GM18508 (cell line): ENCODE results near the gene FBH1.
"Not testable (repeated sequence)": the region's sequence is repeated elsewhere in the genome, so short reads cannot be mapped to it uniquely, and the experiment has no call there.

ENCODE experiments used
- ATAC-seq: cut with Tn5 transposase; IDR thresholded peaks from one replicate; pipeline ENCODE4 v1.9.1; 2021; ENCODE audit warnings: moderate number of reproducible peaks; ENCODE audit not compliant: insufficient read depth, unreplicated experiment

Gene FBH1

GRCh38 chr10:5900247-5900646 is 10.2 kb downstream of the FBH1 start:
- no peak for ATAC-seq

GRCh38 chr10:5902511-5903274 is 12.7 kb downstream of the FBH1 start:
- no peak for ATAC-seq

GRCh38 chr10:5903563-5903962 is 13.5 kb downstream of the FBH1 start:
- no peak for ATAC-seq

- peak; percentile 90 for ATAC-seq
These were observed 14.2 kb downstream of the FBH1 start for GRCh38 chr10:5904227-5904626.

GRCh38 chr10:5905854-5906507 is 15.9 kb downstream of the FBH1 start:
- no peak for ATAC-seq

GRCh38 chr10:5906651-5907050 is 16.6 kb downstream of the FBH1 start:
- ATAC-seq = no peak

- not testable (repeated sequence) for ATAC-seq
These were observed 18.6 kb downstream of the FBH1 start for GRCh38 chr10:5908676-5909075.

- no peak for ATAC-seq
These were observed 20.5 kb downstream of the FBH1 start for GRCh38 chr10:5910323-5911100.

- ATAC-seq = no peak
These were observed 21.6 kb downstream of the FBH1 start for GRCh38 chr10:5911670-5912069.

GRCh38 chr10:5913736-5914135 is 23.7 kb downstream of the FBH1 start:
- no peak for ATAC-seq

GRCh38 chr10:5915451-5915850 is 25.4 kb downstream of the FBH1 start:
- ATAC-seq = no peak

GRCh38 chr10:5917305-5917704 is 27.3 kb downstream of the FBH1 start:
- no peak for ATAC-seq

GRCh38 chr10:5918763-5919162 is 28.7 kb downstream of the FBH1 start:
- no peak for ATAC-seq

- ATAC-seq = no peak
These were observed 29.5 kb downstream of the FBH1 start for GRCh38 chr10:5919568-5919967.

GRCh38 chr10:5921746-5922145 is 31.7 kb downstream of the FBH1 start:
- ATAC-seq = no peak

- ATAC-seq = no peak
These were observed 34.8 kb downstream of the FBH1 start for GRCh38 chr10:5924889-5925288.

- no peak for ATAC-seq
These were observed 37.3 kb downstream of the FBH1 start for GRCh38 chr10:5927306-5927705.

- ATAC-seq = no peak
These were observed 39.4 kb downstream of the FBH1 start for GRCh38 chr10:5929442-5929841.

GRCh38 chr10:5930272-5930671 is 40.2 kb downstream of the FBH1 start:
- ATAC-seq = no peak

- no peak for ATAC-seq
These were observed 42.3 kb downstream of the FBH1 start for GRCh38 chr10:5932345-5932744.

- ATAC-seq = no peak
These were observed 44.0 kb downstream of the FBH1 start for GRCh38 chr10:5933909-5934546.
